Colon (tissue), 2 donors: ENCODE measurements around the gene ZNF148.

Source experiments
- FAIRE-seq: peaks from 2 replicates; lab custom pipeline; 2012; peaks lifted over from hg19 to GRCh38; lab: Jason Lieb, UNC
- donor health status: control.
- donor health status: control.

Gene ZNF148

GRCh38 chr3:125220727-125221429 is 154.2 kb downstream of the ZNF148 start:
- FAIRE-seq, result no peak

DNA sequence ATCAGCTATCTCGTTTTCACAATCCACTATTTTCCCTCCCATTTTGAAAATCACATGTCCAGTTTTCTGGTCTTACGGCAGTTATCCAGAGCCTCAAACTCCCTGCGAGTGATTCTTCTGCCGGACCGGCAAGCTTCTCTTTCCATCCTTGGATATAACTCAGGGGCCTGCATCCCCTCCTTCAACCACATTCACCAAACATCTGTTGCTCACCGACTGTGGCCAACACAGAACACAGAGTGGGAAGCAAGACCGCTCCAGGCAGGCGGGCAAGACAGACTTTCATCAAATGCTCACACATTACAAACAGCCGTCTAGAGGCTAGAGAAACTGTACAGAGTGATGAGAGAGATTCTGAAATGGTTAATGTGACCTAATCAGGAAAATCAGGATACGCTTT is 154.9 kb downstream of the ZNF148 start:
- FAIRE-seq, result no peak

- no peak for FAIRE-seq
Measured at GRCh38 chr3:125219261-125219701, 155.8 kb downstream of the ZNF148 start.

DNA sequence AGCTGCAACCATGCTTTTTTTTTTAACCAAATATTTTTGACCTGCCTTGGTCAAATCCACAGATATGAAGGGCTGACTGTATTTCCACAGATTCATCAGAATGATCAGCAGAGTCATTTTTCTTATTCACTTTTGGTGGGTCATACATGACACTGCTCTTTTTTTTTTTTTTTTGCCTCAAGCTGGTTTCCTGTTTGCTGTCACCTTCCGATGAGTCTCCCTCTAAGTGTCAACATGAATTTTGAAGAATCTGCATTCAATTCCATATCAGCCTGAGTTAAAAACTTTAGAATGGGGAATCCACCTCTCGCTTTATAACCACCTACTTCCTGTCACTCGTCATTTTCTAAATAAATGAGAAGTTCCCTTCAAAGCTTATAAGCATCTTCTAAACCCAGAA is 160.4 kb downstream of the ZNF148 start:
- no peak for FAIRE-seq

- no peak for FAIRE-seq
Measured at GRCh38 chr3:125213946-125214542, 161.1 kb downstream of the ZNF148 start.

DNA sequence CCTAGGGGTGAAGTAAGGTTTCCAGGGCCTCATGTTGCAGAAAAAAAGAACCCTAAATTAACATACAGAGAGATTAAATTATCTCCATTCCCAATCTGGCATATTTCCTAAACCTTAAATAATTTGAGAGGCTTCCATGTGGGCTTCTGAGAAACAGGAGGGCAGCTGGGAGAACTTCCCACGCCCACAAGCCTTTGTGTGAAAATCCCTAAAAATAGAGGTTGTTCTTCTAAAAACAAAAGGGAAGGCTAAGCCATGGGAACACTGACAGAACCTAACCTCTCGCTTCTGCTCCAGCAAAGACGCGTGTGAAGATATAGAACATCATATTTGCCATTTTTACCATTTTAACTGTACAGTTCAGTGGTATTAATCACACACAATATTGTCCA is 161.8 kb downstream of the ZNF148 start:
- FAIRE-seq, result no peak

- FAIRE-seq, result no peak
Measured at GRCh38 chr3:125212509-125213363, 162.4 kb downstream of the ZNF148 start, which contains the start of gene SLC12A8. Gene SLC12A8, minus strand, starts transcription at chr3:125212748. Its CDS starts 1,399 bp downstream, at chr3:125211349.

- FAIRE-seq, result no peak
Measured at GRCh38 chr3:125212091-125212508, 163.0 kb downstream of the ZNF148 start.

- no peak for FAIRE-seq
Measured at GRCh38 chr3:125211523-125212090, 163.5 kb downstream of the ZNF148 start.

- FAIRE-seq, result no peak
Measured at GRCh38 chr3:125207949-125208568, 167.1 kb downstream of the ZNF148 start.

GRCh38 chr3:125207507-125207906 is 167.6 kb downstream of the ZNF148 start:
- FAIRE-seq, result no peak

DNA sequence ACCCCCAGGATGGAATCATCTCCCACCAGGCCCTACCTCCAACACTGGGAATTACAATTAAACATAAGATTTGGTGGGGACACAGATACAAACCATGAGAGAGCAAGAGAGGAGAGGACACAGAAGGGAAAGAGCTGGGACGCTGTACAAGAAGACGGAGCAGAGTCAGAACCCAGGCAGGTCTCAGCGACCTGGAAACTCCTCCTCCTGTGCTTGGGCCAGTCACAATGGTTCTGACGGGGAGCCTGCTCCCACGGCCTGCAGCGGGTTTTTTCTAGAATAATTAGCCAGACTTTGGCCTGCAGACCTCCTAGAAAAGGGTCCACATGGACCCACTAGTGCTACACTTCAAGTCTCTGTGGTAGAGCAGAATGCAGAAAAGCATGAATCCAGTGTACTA is 168.2 kb downstream of the ZNF148 start:
- no peak for FAIRE-seq

GRCh38 chr3:125203731-125204130 is 171.4 kb downstream of the ZNF148 start:
- no peak for FAIRE-seq

DNA sequence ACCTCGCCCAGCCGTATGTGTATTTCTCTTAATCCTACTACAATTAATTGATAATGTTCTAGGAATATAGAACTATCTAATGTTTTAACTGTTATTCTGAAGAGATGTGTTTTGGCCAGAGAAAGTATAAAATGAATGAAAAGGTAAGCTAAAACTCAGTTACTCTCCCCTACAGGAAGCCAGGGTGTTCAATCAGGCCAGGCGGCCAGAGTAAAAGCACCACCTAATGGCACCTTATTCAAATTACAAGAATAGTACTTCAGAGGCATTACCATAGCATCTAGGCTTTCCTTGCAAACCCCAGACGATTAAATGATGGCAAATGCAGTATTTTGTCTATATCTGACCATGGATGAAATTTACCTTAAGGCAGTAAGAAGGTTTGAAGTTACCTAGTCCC is 172.9 kb downstream of the ZNF148 start:
- FAIRE-seq, result no peak

GRCh38 chr3:125200731-125201139 is 174.4 kb downstream of the ZNF148 start:
- FAIRE-seq, result no peak

GRCh38 chr3:125194849-125195601 is 180.1 kb downstream of the ZNF148 start:
- FAIRE-seq, result no peak

GRCh38 chr3:125194061-125194848 is 180.9 kb downstream of the ZNF148 start:
- no peak for FAIRE-seq

DNA sequence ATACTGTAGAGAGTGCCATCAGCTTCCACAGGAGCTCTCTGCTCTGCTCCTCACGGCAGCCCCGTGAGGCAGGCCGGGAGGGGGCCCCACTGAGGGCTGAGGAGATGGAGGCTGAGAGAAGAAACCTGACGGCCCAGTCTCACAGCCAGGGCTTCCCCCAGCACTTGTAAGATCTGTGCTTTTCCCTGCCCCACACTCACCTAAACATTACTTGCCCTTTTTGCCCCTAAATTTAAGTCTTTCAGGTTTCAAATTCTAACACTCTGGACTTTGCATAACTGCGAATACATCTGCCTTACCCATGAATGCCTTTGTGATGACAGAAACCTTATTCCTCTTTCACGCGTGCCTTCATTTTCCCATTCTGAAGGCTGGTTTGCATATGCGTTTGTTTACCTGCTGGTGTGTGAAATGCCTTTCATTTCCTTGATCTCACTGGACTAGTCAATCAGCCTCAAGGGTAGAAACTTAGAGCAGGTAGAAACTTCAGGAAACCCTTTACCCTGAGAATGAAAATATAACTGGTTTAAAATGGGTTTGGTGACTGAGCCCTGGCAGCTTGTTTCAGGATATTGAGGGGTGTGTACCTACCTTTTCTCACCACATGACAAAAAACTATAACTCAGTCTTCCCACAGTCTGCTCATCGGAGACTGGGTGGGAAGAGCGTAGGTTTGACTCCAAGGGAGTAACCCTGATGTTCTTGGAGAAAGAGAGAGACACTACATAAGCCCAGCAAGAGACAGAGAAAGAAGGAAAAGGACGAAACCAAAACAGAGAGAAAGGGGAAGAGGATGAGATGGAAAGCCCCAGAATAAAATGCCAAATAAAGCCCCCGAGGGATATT is 182.7 kb downstream of the ZNF148 start:
- FAIRE-seq, result no peak

- FAIRE-seq, result no peak
Measured at GRCh38 chr3:125191730-125192129, 183.4 kb downstream of the ZNF148 start.

- FAIRE-seq, result no peak
Measured at GRCh38 chr3:125191256-125191655, 183.9 kb downstream of the ZNF148 start.
